Endothelial cell of umbilical vein (primary cell): Measurements from ENCODE around the gene TF. TPM values are rescaled to one million over a fixed set of nuclear protein-coding genes. Genes with fewer than 3 reads are reported as not detected.

Experiments used
- BruUV-seq: library from RNA; stranded (reverse); fragments of 400-500 nt; replicated peaks from 2 replicates; lab custom pipeline; 2021; lab: Mats Ljungman, UMichigan
- CTCF ChIA-PET: fragments of 300-600, 350-600 bp; sonication (Branson Sonifier 250); formaldehyde crosslinking; loops from one replicate; lab custom pipeline; 2021; ENCODE audit warnings: antibody characterized with exemption, inconsistent platforms; lab: Charles Lee
- POLR2A ChIA-PET: fragments of 300-600, 350-600 bp; sonication (Branson Sonifier 250); formaldehyde crosslinking; loops from one replicate; lab custom pipeline; 2021; ENCODE audit warnings: antibody characterized with exemption, inconsistent platforms; lab: Charles Lee
- DNase-seq: peaks from one replicate; pipeline ENCODE4 v3.0.0-alpha.2; 2011; ENCODE audit warnings: low read depth, low spot score
- FAIRE-seq: peaks from 2 replicates; lab custom pipeline; 2011; peaks lifted over from hg19 to GRCh38; lab: Jason Lieb, UNC
- H2AFZ ChIP-seq: 2 replicates; pipeline ENCODE4 v1.6.0; 2012; ENCODE audit warnings: low read depth, low read length, control low read depth, inconsistent platforms
- H3K27ac ChIP-seq: 2 replicates; pipeline ENCODE4 v1.5.1; 2011; ENCODE audit warnings: low read depth, mild to moderate bottlenecking, control low read depth, low read length, moderate library complexity; ENCODE audit not compliant: insufficient read depth
- H3K27me3 ChIP-seq, 2 experiments: 2 replicates each; pipeline versions ENCODE4 v1.6.0 to v1.6.1; 2011; ENCODE audit warnings: low read length in 2 of 2, mixed read lengths in 1 of 2; ENCODE audit not compliant: control insufficient read depth in 2 of 2, insufficient read depth in 2 of 2
- H3K36me3 ChIP-seq, 2 experiments: 2 replicates in 1 of 2; 3 replicates in 1 of 2; pipeline ENCODE4 v1.5.1; 2011; ENCODE audit warnings: low read length in 2 of 2, mild to moderate bottlenecking in 1 of 2, moderate library complexity in 1 of 2; ENCODE audit not compliant: control insufficient read depth in 2 of 2, insufficient read depth in 2 of 2; ENCODE audit errors: extremely low read depth in 1 of 2
- H3K4me1 ChIP-seq: 3 replicates; pipeline ENCODE4 v1.5.1; 2011; ENCODE audit warnings: mild to moderate bottlenecking, low read length; ENCODE audit not compliant: control insufficient read depth, insufficient read depth; ENCODE audit errors: extremely low read depth
- H3K4me2 ChIP-seq: 2 replicates; pipeline ENCODE4 v1.6.1; 2011; ENCODE audit warnings: low read length, control low read depth, mixed read lengths; ENCODE audit not compliant: insufficient read depth
- H3K4me3 ChIP-seq, 3 experiments: fragments of 200-600 bp in 1 of 3; sonication (generic), shearing (Covaris generic) in 1 of 3; replicated peaks in 1 of 3; 2 replicates each; pipeline ENCODE4 v1.5.1; 2011 to 2016; ENCODE audit warnings: control low read depth in 3 of 3, low read length in 3 of 3, mild to moderate bottlenecking in 2 of 3, inconsistent platforms in 1 of 3, low read depth in 1 of 3, moderate library complexity in 1 of 3; ENCODE audit not compliant: insufficient read depth in 1 of 3
- H3K79me2 ChIP-seq: 2 replicates; pipeline ENCODE4 v1.6.0; 2012; ENCODE audit warnings: low read length, inconsistent platforms; ENCODE audit not compliant: control insufficient read depth, insufficient read depth
- H3K9ac ChIP-seq: replicated peaks from 2 replicates; pipeline ENCODE3; 2011; ENCODE audit warnings: low read length, control low read depth; ENCODE audit not compliant: insufficient read depth; ENCODE audit errors: extremely low read depth
- H3K9me1 ChIP-seq: replicated peaks from 3 replicates; pipeline ENCODE4 v1.6.0; 2011; ENCODE audit warnings: mild to moderate bottlenecking, low read length; ENCODE audit not compliant: control insufficient read depth, insufficient read depth; ENCODE audit errors: extremely low read depth
- H3K9me3 ChIP-seq: replicated peaks from 2 replicates; pipeline ENCODE4 v1.5.1; 2012; ENCODE audit warnings: low read length, inconsistent platforms; ENCODE audit not compliant: control insufficient read depth, insufficient read depth
- H4K20me1 ChIP-seq: replicated peaks from 2 replicates; pipeline ENCODE3; 2011; ENCODE audit warnings: mild to moderate bottlenecking, low read length; ENCODE audit not compliant: control insufficient read depth, insufficient read depth; ENCODE audit errors: extremely low read depth
- EZH2 ChIP-seq: IDR thresholded peaks from 2 replicates; pipeline ENCODE4 v1.6.1; 2012; ENCODE audit warnings: borderline replicate concordance, low read depth, mild to moderate bottlenecking, moderate library complexity, low read length, inconsistent platforms; ENCODE audit not compliant: severe bottlenecking
- FOS ChIP-seq: IDR thresholded peaks from 2 replicates; pipeline ENCODE4 v1.6.1; 2011; ENCODE audit warnings: mild to moderate bottlenecking, low read length, moderate library complexity, borderline replicate concordance; ENCODE audit not compliant: insufficient read depth
- GATA2 ChIP-seq: IDR thresholded peaks from 2 replicates; pipeline ENCODE4 v1.7.0; 2011; ENCODE audit warnings: low read depth, mild to moderate bottlenecking, moderate library complexity, mixed read lengths, low read length; ENCODE audit not compliant: insufficient read length, insufficient read depth
- JUN ChIP-seq: IDR thresholded peaks from 2 replicates; pipeline ENCODE4 v1.6.1; 2011; ENCODE audit warnings: borderline replicate concordance, low read depth; ENCODE audit not compliant: insufficient read length, insufficient read depth
- MYC ChIP-seq: IDR thresholded peaks from one replicate; pipeline ENCODE4 v1.6.1; 2011; ENCODE audit warnings: mild to moderate bottlenecking, low read depth, low read length
- POLR2A ChIP-seq: IDR thresholded peaks from 2 replicates; pipeline ENCODE4 v1.6.1; 2012; ENCODE audit warnings: low read depth, mild to moderate bottlenecking, control low read depth, low read length
- POLR2AphosphoS5 ChIP-seq: IDR thresholded peaks from 2 replicates; pipeline ENCODE4 v1.6.1; 2012; ENCODE audit warnings: low read depth, mild to moderate bottlenecking, control low read depth, low read length, moderate library complexity; ENCODE audit not compliant: insufficient read depth
- dilution Hi-C: fragments of 300-500 bp; cut with MboI; formaldehyde crosslinking; loops from one replicate; pipeline ENCODE4 v1.15.0; 2019; ENCODE audit warnings: low sequenced_read_pairs; ENCODE audit not compliant: extremely low pct_ligation_motif_present
- intact Hi-C: fragments of 100-400 bp; cut with micrococcal nuclease; formaldehyde crosslinking; loops from one replicate; pipeline ENCODE4 v1.10.0; 2022
- polyA plus RNA-seq, 4 experiments: library from polyadenylated mRNA; depleted of rRNA in 3 of 4; stranded (reverse) in 3 of 4; unstranded in 1 of 4; fragments of >200 nt; gene quantifications; 2 replicates each; pipeline versions ENCODE4 v1.2.1 to v1.2.3, GENCODE V29; 2011 to 2012; ENCODE audit warnings: missing spikeins in 1 of 4
- total RNA-seq: library from RNA; stranded (reverse); gene quantifications from 2 replicates; pipeline ENCODE4 v1.2.3, GENCODE V29; 2021
- TF ChIP-seq, protein P1 (sequence below): IDR thresholded peaks from 2 replicates; pipeline ENCODE4 v1.6.1; 2011; ENCODE audit not compliant: insufficient read depth, insufficient read length
- TF ChIP-seq, protein P2 (sequence below), 2 donors: IDR thresholded peaks; 1 replicate in 1 of 2; 2 replicates in 1 of 2; pipeline ENCODE4 v1.5.1; 2011; ENCODE audit warnings: low read length in 2 of 2, mild to moderate bottlenecking in 2 of 2, moderate library complexity in 2 of 2, control low read depth in 1 of 2, inconsistent platforms in 1 of 2, low read depth in 1 of 2; ENCODE audit not compliant: insufficient read depth in 1 of 2; ENCODE audit errors: extremely low read depth in 1 of 2

The TF gene
- total and polyA plus RNA-seq, 2 donors (not counting 3 experiments of a cell fraction or from before 2014, with no cell fraction given): 0.32 to 0.69 TPM

DNA sequence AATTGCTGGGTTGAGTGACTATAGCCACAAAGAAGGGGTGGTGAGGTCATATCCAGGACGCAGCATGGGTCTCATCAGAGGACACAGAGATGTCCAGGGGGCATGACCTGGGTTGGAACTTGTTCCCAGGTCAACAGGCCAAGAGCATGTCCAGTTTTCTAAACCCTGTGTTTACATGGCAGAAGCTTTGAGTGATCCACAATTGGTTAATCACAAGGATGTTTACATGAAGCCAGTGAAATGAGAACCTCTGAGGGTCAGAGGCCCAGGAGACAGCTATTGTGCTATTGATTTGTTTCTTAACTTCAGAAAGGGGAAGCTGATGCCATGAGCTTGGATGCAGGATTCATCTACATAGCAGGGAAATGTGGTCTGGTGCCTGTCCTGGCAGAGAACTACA lies 42.3 kb upstream of the TF start:
- Histone ChIP-seq H3K79me2 (no peaks in the 10 kb centered on the region), H2AFZ (no peak overlapping the region), H3K27ac (no peak overlapping the region), H3K9ac (no peak overlapping the region), H3K9me1 (no peaks in the 10 kb centered on the region), H4K20me1 (no peaks in the 10 kb centered on the region), H3K9me3 (no peaks in the 10 kb centered on the region), H3K4me3 (no peak overlapping the region), H3K36me3 (no peaks in the 10 kb centered on the region), H3K27me3 (peaks cover 10 to 15% of the 10 kb centered on the region in 2 experiments), H3K4me2 (no peak overlapping the region), H3K4me1 (no peaks in the 10 kb centered on the region)
- dilution Hi-C loops (no loop called here), intact Hi-C loops (no loop called here)
- no TSS peak for BruUV-seq
- ChIA-PET CTCF (no interaction called here), POLR2A (no interaction called here)
- FAIRE-seq (no peak), DNase-seq (no peak)
- TF ChIP-seq GATA2 (no peak), POLR2AphosphoS5 (no peak), POLR2A (no peak), JUN (no peak), FOS (no peak), MYC (no peak), EZH2 (no peak)
- TF ChIP-seq, protein P1, sequence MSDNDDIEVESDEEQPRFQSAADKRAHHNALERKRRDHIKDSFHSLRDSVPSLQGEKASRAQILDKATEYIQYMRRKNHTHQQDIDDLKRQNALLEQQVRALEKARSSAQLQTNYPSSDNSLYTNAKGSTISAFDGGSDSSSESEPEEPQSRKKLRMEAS: no peak
- TF ChIP-seq, protein P2, sequence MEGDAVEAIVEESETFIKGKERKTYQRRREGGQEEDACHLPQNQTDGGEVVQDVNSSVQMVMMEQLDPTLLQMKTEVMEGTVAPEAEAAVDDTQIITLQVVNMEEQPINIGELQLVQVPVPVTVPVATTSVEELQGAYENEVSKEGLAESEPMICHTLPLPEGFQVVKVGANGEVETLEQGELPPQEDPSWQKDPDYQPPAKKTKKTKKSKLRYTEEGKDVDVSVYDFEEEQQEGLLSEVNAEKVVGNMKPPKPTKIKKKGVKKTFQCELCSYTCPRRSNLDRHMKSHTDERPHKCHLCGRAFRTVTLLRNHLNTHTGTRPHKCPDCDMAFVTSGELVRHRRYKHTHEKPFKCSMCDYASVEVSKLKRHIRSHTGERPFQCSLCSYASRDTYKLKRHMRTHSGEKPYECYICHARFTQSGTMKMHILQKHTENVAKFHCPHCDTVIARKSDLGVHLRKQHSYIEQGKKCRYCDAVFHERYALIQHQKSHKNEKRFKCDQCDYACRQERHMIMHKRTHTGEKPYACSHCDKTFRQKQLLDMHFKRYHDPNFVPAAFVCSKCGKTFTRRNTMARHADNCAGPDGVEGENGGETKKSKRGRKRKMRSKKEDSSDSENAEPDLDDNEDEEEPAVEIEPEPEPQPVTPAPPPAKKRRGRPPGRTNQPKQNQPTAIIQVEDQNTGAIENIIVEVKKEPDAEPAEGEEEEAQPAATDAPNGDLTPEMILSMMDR (IDR thresholded peaks at IDR 0.05; ENCODE audit: extremely low read depth in 1 of 2, insufficient read depth in 1 of 2, low read depth in 1 of 2, low read length in 2 of 2): no peak
